Nephron (organoid): ENCODE results near the gene DNMBP.
"Not testable (repeated sequence)": the region's sequence is repeated elsewhere in the genome, so short reads cannot be mapped to it uniquely, and the experiment has no call there.

Experiments
- H3K27ac Mint-ChIP-seq, 3 experiments: 2 replicates each; pipeline ENCODE4 v1.8.0; 2020; ENCODE audit warnings: mixed read lengths in 3 of 3, mild to moderate bottlenecking in 2 of 3, moderate library complexity in 1 of 3
- H3K27me3 Mint-ChIP-seq: 2 replicates; pipeline ENCODE4 v1.8.0; 2021; ENCODE audit warnings: low read depth, mild to moderate bottlenecking, moderate library complexity, mixed read lengths
- H3K36me3 Mint-ChIP-seq: 2 replicates; pipeline ENCODE4 v1.8.0; 2020; ENCODE audit warnings: low read depth, mixed read lengths
- H3K4me1 Mint-ChIP-seq: 2 replicates; pipeline ENCODE4 v1.8.0; 2020; ENCODE audit warnings: mixed read lengths
- H3K4me3 Mint-ChIP-seq, 3 experiments: 2 replicates each; pipeline ENCODE4 v1.8.0; 2020; ENCODE audit warnings: mild to moderate bottlenecking in 3 of 3, mixed read lengths in 3 of 3, moderate library complexity in 2 of 3
- H3K9me3 Mint-ChIP-seq: 2 replicates; pipeline ENCODE4 v1.8.0; 2020; ENCODE audit warnings: mixed read lengths
- TF ChIP-seq, protein P1 (sequence below), 3 experiments: fragments of 200-600 bp; sonication (generic); IDR thresholded peaks; one replicate each; pipeline ENCODE4 v1.5.0; 2021; ENCODE audit warnings: antibody characterized with exemption in 3 of 3; ENCODE audit not compliant: unreplicated experiment in 3 of 3

The DNMBP gene

DNA sequence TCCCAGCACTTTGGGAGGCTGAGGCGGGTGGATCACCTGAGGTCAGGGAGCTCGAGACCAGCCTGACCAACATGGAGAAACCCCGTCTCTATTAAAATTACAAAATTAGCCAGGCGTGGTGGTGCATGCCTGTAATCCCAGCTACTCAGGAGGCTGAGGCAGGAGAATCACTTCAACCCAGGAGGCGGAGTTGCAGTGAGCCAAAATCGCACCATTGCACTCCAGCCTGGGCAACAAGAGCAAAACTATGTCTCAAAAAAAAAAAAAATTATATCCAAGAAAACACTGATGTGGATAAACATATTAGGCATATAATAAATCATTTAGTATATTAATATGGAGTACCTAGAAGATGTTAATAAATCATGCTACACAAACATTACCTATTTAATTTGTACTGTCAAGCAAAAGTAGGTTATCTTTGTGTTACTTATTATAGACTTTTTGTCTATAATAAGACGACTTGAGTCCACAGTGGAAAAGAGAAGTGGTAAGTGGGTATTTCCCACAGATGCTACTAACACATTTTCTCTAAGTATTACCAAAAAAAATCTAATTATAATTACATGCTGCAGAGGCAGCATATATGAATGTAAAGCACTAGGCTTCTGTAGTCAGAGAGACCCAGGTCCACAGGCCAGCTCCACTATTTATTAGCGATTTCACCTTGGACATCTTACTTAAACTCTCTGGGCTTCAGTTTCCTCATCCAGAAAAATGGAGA, 34.5 kb downstream of the DNMBP start:
- peak overlapping the region; percentile 96 to 99 (median 97) for H3K27ac Mint-ChIP-seq

GRCh38 chr10:99973190-99973589, 36.6 kb downstream of the DNMBP start:
- no peaks in the 10 kb centered on the region for H3K9me3 Mint-ChIP-seq
- no peak overlapping the region for H3K4me3 Mint-ChIP-seq
- H3K27ac Mint-ChIP-seq = peak overlapping the region; percentile 44 to 94 (median 88)
- H3K27me3 Mint-ChIP-seq = no peaks in the 10 kb centered on the region
- H3K4me1 Mint-ChIP-seq = peaks cover 25% of the 10 kb centered on the region
- TF ChIP-seq, protein P1, sequence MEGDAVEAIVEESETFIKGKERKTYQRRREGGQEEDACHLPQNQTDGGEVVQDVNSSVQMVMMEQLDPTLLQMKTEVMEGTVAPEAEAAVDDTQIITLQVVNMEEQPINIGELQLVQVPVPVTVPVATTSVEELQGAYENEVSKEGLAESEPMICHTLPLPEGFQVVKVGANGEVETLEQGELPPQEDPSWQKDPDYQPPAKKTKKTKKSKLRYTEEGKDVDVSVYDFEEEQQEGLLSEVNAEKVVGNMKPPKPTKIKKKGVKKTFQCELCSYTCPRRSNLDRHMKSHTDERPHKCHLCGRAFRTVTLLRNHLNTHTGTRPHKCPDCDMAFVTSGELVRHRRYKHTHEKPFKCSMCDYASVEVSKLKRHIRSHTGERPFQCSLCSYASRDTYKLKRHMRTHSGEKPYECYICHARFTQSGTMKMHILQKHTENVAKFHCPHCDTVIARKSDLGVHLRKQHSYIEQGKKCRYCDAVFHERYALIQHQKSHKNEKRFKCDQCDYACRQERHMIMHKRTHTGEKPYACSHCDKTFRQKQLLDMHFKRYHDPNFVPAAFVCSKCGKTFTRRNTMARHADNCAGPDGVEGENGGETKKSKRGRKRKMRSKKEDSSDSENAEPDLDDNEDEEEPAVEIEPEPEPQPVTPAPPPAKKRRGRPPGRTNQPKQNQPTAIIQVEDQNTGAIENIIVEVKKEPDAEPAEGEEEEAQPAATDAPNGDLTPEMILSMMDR (IDR thresholded peaks at IDR 0.05; ENCODE audit: unreplicated experiment in 3 of 3) = peak; percentile 39 to 44 (median 39)
- peaks cover 30% of the 10 kb centered on the region for H3K36me3 Mint-ChIP-seq

More for the DNA sequence above, 34.5 kb downstream of the DNMBP start:
- no peaks in the 10 kb centered on the region for H3K9me3 Mint-ChIP-seq
- no peak overlapping the region for H3K4me3 Mint-ChIP-seq
- H3K27me3 Mint-ChIP-seq = no peaks in the 10 kb centered on the region
- TF ChIP-seq, protein P1 (IDR thresholded peaks at IDR 0.05; ENCODE audit: unreplicated experiment in 3 of 3) = no peak
- H3K36me3 Mint-ChIP-seq = peaks cover 14% of the 10 kb centered on the region
- H3K4me1 Mint-ChIP-seq = peaks cover 40% of the 10 kb centered on the region

- H3K4me1 Mint-ChIP-seq = peaks cover 5% of the 10 kb centered on the region
- no peaks in the 10 kb centered on the region for H3K27me3 Mint-ChIP-seq
- no peak overlapping the region for H3K4me3 Mint-ChIP-seq
- H3K9me3 Mint-ChIP-seq = no peaks in the 10 kb centered on the region
- TF ChIP-seq, protein P1 (IDR thresholded peaks at IDR 0.05; ENCODE audit: unreplicated experiment in 3 of 3) = no peak
- H3K27ac Mint-ChIP-seq = no peak overlapping the region
- H3K36me3 Mint-ChIP-seq = peaks cover 42% of the 10 kb centered on the region
Observed at GRCh38 chr10:99967961-99968360, 41.8 kb downstream of the DNMBP start.

DNA sequence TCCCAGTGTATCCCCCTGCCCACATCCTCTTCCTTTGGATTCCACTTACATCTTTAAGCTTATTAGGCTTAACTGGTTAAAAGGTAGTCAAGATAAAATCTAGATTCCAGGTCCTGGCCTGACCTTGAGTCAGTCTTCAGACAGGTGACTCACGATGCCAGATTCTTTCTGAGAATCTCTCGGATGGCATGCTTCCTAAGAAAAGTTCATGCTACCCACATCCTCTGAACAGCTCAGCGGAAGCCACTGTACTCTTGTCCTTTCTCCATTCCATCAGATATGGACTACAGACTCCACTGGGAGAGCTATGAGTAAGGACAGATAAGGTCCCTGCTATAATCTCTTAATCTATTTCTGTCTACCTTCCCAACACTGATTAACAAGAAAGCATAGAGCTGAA, 43.4 kb downstream of the DNMBP start:
- Mint-ChIP-seq H3K27ac (no peak overlapping the region), H3K36me3 (peaks cover 40% of the 10 kb centered on the region)
- TF ChIP-seq, protein P1 (IDR thresholded peaks at IDR 0.05; ENCODE audit: unreplicated experiment in 3 of 3) = no peak

DNA sequence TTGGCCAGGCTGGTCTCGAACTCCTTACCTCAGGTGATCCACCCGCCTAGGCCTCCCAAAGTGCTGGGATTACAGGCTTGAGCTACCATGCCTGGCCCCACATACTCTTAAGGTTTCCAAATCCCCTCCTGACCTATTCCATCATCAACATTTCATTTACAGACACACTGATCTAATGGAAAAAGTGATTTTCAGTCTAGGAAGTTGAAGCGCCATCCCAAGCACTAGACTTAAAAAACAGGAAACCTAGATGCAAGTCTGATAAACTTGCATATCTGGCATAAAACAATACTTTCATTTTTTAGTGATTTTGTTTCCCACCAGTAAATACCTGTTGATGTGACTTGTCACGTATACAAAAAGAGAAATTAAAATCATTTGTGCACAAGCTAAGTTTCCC, 44.0 kb downstream of the DNMBP start:
- TF ChIP-seq, protein P1 (IDR thresholded peaks at IDR 0.05; ENCODE audit: unreplicated experiment in 3 of 3) = no peak
- Mint-ChIP-seq H3K4me3 (no peak overlapping the region), H3K4me1 (peaks cover 5% of the 10 kb centered on the region), H3K27ac (no peak overlapping the region), H3K36me3 (peaks cover 35% of the 10 kb centered on the region), H3K9me3 (no peaks in the 10 kb centered on the region), H3K27me3 (no peaks in the 10 kb centered on the region)

More for the DNA sequence above, 43.4 kb downstream of the DNMBP start:
- H3K27me3 Mint-ChIP-seq = no peaks in the 10 kb centered on the region
- H3K4me3 Mint-ChIP-seq = no peak overlapping the region
- no peaks in the 10 kb centered on the region for H3K9me3 Mint-ChIP-seq
- H3K4me1 Mint-ChIP-seq = peaks cover 5% of the 10 kb centered on the region

DNA sequence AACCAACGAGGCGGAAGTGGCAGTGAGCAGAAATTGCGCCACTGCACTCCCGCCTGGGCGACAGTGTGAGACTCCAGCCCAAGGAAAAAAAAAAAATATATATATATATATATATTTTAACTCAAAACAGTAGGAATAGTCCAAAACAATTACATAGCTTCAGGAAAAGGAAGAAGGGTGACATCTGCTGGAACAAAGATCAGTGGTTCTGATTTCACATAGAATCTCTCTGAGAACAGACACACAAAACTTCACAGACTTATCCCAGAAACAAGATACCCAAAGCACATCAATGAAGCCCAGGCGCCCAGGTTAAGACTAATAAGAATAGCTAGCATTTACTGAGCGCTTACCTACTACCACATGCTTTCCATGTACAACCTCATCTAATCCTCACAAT, 45.0 kb downstream of the DNMBP start:
- H3K27ac Mint-ChIP-seq = no peak overlapping the region

DNA sequence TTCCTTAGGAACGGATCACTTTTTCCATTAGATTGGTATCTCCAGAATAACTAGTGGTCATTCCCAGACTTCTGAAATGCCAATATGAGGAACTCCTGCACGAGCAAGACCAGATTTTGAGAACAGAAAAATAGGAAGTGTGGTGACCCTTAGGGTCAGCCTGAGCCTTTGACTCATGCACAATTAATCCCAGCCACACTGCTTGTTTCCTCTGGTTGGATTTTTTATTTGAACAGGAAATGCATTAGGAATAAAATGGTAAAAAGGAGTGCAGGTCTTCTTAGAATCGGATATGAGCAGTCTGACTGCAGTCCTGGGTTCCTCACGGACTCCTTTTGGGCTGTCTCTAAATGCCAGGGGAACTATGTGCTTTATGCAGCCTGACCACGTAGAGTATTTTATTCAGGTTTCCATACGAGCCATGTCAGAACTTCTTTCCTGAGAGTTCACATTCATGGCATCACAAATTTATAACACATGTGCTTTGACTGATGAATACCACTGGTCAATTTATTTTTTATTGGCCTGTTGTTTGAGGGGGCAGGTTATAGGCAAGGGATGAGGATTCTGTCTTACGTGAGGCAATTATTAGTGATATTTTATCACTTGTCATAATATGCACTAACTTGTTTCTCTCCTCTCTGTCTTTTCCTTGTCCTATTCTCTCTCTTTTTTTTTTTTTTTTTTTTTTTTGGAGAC, 46.1 kb downstream of the DNMBP start:
- not testable (repeated sequence) for H3K27me3 Mint-ChIP-seq, H3K4me1 Mint-ChIP-seq, H3K9me3 Mint-ChIP-seq, H3K4me3 Mint-ChIP-seq, H3K27ac Mint-ChIP-seq
- H3K36me3 Mint-ChIP-seq = peaks cover 16% of the 10 kb centered on the region

More for the DNA sequence above, 45.0 kb downstream of the DNMBP start:
- TF ChIP-seq, protein P1 (IDR thresholded peaks at IDR 0.05; ENCODE audit: unreplicated experiment in 3 of 3) = peak in 1 of 3 experiments; percentile 14
- peaks cover 5% of the 10 kb centered on the region for H3K4me1 Mint-ChIP-seq
- no peaks in the 10 kb centered on the region for H3K27me3 Mint-ChIP-seq
- H3K36me3 Mint-ChIP-seq = peaks cover 27% of the 10 kb centered on the region
- H3K9me3 Mint-ChIP-seq = no peaks in the 10 kb centered on the region
- no peak overlapping the region for H3K4me3 Mint-ChIP-seq
